ENCODE measurements around the gene SPATA3. TPM values are rescaled to one million over a fixed set of nuclear protein-coding genes. Genes with fewer than 3 reads are reported as not detected.
A peak's percentile ranks its signal among the peaks of the same experiment; 100 is the strongest.

The SPATA3 gene
- total and polyA plus RNA-seq, 2 of the 13 experiments (the other 11 are each of a cell fraction or from before 2014, with no cell fraction given): not detected

- Histone ChIP-seq H3K4me3 (replicated peaks in 1 of 3; ENCODE audit: insufficient read depth in 1 of 3, low read depth in 2 of 3, low read length in 3 of 3) (peak overlapping the region; percentile 51 to 75 (median 53)), H3K27ac (ENCODE audit: extremely low read length, insufficient read depth, low read length) (no peak overlapping the region), H3K27me3 (ENCODE audit: control insufficient read depth in 1 of 2, insufficient read depth in 2 of 2, low read length in 2 of 2) (peaks cover 1 to 23% of the 10 kb centered on the region in 2 experiments; a peak in 3 of 5 replicates), H4K20me1 (ENCODE audit: insufficient read depth, low read length) (no peaks in the 10 kb centered on the region), H3K9me3 (ENCODE audit: low read length) (no peaks in the 10 kb centered on the region), H3K4me2 (ENCODE audit: low read depth, low read length) (peak overlapping the region; percentile 96), H3K36me3 (replicated peaks in 1 of 2; ENCODE audit: control insufficient read depth in 1 of 2, insufficient read depth in 2 of 2, low read length in 2 of 2) (no peaks in the 10 kb centered on the region), H3K9ac (ENCODE audit: insufficient read depth, low read depth, low read length) (peak overlapping the region; percentile 34; the same call in 1 of the 2 replicates), H2AFZ (ENCODE audit: low read length) (peak overlapping the region; percentile 82), H3K4me1 (ENCODE audit: insufficient read depth, low read length) (peaks cover 40% of the 10 kb centered on the region), H3K79me2 (ENCODE audit: insufficient read depth, low read length) (no peaks in the 10 kb centered on the region)
- peak; percentile 4 for ATAC-seq
- ChIA-PET POLR2A (interaction anchor here (1.0 to 2.0 kb wide), 4 partner anchors 49 to 139 kb away, joined by 3 to 13 read pairs (median 6); no protein-coding TSS in a partner anchor), CTCF (ENCODE audit: low intra/inter-chr PET ratio, low total read pairs) (interaction anchor here (0.7 to 2.6 kb wide), 7 partner anchors 45 to 162 kb away, joined by 3 to 40 read pairs (median 4); partner anchors contain the start of gene ITM2C)
- DNase-seq (ENCODE audit: low spot score): no peak
- no TSS peak for BruUV-seq (replicated peaks)
- FAIRE-seq: no peak
- 27% methylated on average over 15 of the region's 15 CpGs for WGBS (ENCODE audit: low lambda C conversion rate)
- in situ Hi-C loops (cut with HindIII; ENCODE audit: extremely low pct_ligation_motif_present, low pct_unique_long_range_greater_than_20kb) (loop anchor here (5.0 kb wide), 2 partner anchors 84 to 164 kb away; no protein-coding TSS in a partner anchor), intact Hi-C loops (cut with micrococcal nuclease; ENCODE audit: unreplicated experiment) (loop anchor here (1.0 kb wide), 5 partner anchors 57 to 162 kb away; no protein-coding TSS in a partner anchor)
- TF ChIP-seq ZNF7 (CRISPR knock-in tag; IDR thresholded peaks at IDR 0.05): no peak
- no peak for TF ChIP-seq IRF1 (CRISPR knock-in tag; IDR thresholded peaks at IDR 0.05; ENCODE audit: low read depth)
- TF ChIP-seq AHR (CRISPR knock-in tag; IDR thresholded peaks at IDR 0.05): no peak
- no peak for TF ChIP-seq RFX3 (CRISPR knock-in tag; IDR thresholded peaks at IDR 0.05)
- no peak for TF ChIP-seq DPF2 (CRISPR knock-in tag; IDR thresholded peaks at IDR 0.05; ENCODE audit: borderline replicate concordance, low read depth)
- no peak for TF ChIP-seq GZF1 (CRISPR knock-in tag; IDR thresholded peaks at IDR 0.05)
- TF ChIP-seq NFE2L2 (IDR thresholded peaks at IDR 0.05; ENCODE audit: low read length): no peak
- TF ChIP-seq KAT2B (IDR thresholded peaks at IDR 0.05; ENCODE audit: borderline replicate concordance, low read depth, low read length): 0 out of 2 replicates have a peak, but pooled peaks have one; percentile 1
- no peak for TF ChIP-seq ARNT2 (CRISPR knock-in tag; IDR thresholded peaks at IDR 0.05; ENCODE audit: low read depth)
- TF ChIP-seq STAT5B (CRISPR knock-in tag; IDR thresholded peaks at IDR 0.05): no peak
- TF ChIP-seq ZNF614 (CRISPR knock-in tag; IDR thresholded peaks at IDR 0.05; ENCODE audit: borderline replicate concordance): peak; percentile 4; the same call in 1 of the 2 replicates
- TF ChIP-seq DR1 (CRISPR knock-in tag; IDR thresholded peaks at IDR 0.05): no peak
- TF ChIP-seq MTA1 (CRISPR knock-in tag; IDR thresholded peaks at IDR 0.05; ENCODE audit: borderline replicate concordance): no peak
- no peak for TF ChIP-seq FOXA1 (IDR thresholded peaks at IDR 0.05)
- no peak for TF ChIP-seq FOXA1 (CRISPR knock-in tag; IDR thresholded peaks at IDR 0.05)
- no peak for TF ChIP-seq HMGA1 (CRISPR knock-in tag; conservative IDR thresholded peaks at IDR 0.05)
- TF ChIP-seq ZFP1 (CRISPR knock-in tag; IDR thresholded peaks at IDR 0.05): no peak
- TF ChIP-seq MAZ (IDR thresholded peaks at IDR 0.05; ENCODE audit: borderline replicate concordance, low read depth, low read length): no peak
- TF ChIP-seq MAZ (CRISPR knock-in tag; IDR thresholded peaks at IDR 0.05; ENCODE audit: low read depth): no peak
- TF ChIP-seq SIX4 (CRISPR knock-in tag; IDR thresholded peaks at IDR 0.05): no peak
- no peak for TF ChIP-seq CENPX (CRISPR knock-in tag; IDR thresholded peaks at IDR 0.05)
- TF ChIP-seq ZBTB37 (CRISPR knock-in tag; IDR thresholded peaks at IDR 0.05): no peak
- TF ChIP-seq ZNF616 (CRISPR knock-in tag; IDR thresholded peaks at IDR 0.05; ENCODE audit: low read depth): no peak
- TF ChIP-seq SAP130 (CRISPR knock-in tag; IDR thresholded peaks at IDR 0.05; ENCODE audit: low read depth): no peak
- no peak for TF ChIP-seq PHF20 (CRISPR knock-in tag; IDR thresholded peaks at IDR 0.05)
- TF ChIP-seq ZNF891 (CRISPR knock-in tag; IDR thresholded peaks at IDR 0.05): no peak
Observed at GRCh38 chr2:230986520-230987136, 9.3 kb upstream of the SPATA3 start.
